ENCODE results near the gene LIPM.

DNA sequence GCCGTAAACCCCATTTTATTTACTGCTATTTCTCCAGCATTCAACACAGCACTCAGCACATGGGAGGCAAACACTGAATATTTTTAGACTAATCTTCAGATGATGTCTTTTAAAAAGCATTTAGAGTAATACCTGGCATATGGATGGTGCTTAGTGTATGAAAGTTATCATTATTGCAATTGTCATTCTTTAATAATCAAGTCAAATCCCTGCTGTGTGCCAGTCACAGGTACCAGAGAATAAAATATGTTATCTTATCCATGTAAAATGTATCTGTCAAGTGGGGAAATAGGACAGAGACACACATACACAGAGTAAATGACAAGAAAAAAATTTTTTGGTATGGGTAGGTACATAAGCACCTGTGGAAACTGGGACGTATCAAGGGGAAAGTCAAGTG, 30.6 kb downstream of the LIPM start:
- TF ChIP-seq, protein P1, sequence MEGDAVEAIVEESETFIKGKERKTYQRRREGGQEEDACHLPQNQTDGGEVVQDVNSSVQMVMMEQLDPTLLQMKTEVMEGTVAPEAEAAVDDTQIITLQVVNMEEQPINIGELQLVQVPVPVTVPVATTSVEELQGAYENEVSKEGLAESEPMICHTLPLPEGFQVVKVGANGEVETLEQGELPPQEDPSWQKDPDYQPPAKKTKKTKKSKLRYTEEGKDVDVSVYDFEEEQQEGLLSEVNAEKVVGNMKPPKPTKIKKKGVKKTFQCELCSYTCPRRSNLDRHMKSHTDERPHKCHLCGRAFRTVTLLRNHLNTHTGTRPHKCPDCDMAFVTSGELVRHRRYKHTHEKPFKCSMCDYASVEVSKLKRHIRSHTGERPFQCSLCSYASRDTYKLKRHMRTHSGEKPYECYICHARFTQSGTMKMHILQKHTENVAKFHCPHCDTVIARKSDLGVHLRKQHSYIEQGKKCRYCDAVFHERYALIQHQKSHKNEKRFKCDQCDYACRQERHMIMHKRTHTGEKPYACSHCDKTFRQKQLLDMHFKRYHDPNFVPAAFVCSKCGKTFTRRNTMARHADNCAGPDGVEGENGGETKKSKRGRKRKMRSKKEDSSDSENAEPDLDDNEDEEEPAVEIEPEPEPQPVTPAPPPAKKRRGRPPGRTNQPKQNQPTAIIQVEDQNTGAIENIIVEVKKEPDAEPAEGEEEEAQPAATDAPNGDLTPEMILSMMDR (optimal IDR thresholded peaks at IDR 0.05 in 1 of 3, IDR thresholded peaks at IDR 0.05 in 1 of 3, conservative IDR thresholded peaks at IDR 0.05 in 1 of 3; ENCODE audit: extremely low read depth in 1 of 3, insufficient read depth in 2 of 3, low read length in 3 of 3), result no peak
- TF ChIP-seq EZH2 (IDR thresholded peaks at IDR 0.05; ENCODE audit: low read length), result no peak

All from keratinocyte (primary cell).